HG02571 (cell line): Measurements from ENCODE around the gene VAV3.

Experiments used
- ATAC-seq: cut with Tn5 transposase; IDR thresholded peaks from one replicate; pipeline ENCODE4 v1.9.1; 2021; ENCODE audit warnings: mild to moderate bottlenecking, moderate library complexity; ENCODE audit not compliant: unreplicated experiment

Gene VAV3

GRCh38 chr1:107691540-107691939 lies 273.4 kb downstream of the VAV3 start:
- no peak for ATAC-seq

- ATAC-seq = no peak
These were observed 274.5 kb downstream of the VAV3 start for GRCh38 chr1:107690491-107690890.

- ATAC-seq = no peak
These were observed 275.2 kb downstream of the VAV3 start for GRCh38 chr1:107689733-107690132.

- no peak for ATAC-seq
These were observed 275.8 kb downstream of the VAV3 start for GRCh38 chr1:107689159-107689558.

- no peak for ATAC-seq
These were observed 276.9 kb downstream of the VAV3 start for GRCh38 chr1:107687849-107688753.

GRCh38 chr1:107683683-107684082 lies 281.3 kb downstream of the VAV3 start:
- ATAC-seq = no peak

- ATAC-seq = no peak
These were observed 281.8 kb downstream of the VAV3 start for GRCh38 chr1:107683191-107683657.

- ATAC-seq = no peak
These were observed 282.5 kb downstream of the VAV3 start for GRCh38 chr1:107682467-107682866.

- ATAC-seq = no peak
These were observed 283.9 kb downstream of the VAV3 start for GRCh38 chr1:107681001-107681479.

GRCh38 chr1:107680579-107680985 lies 284.4 kb downstream of the VAV3 start:
- ATAC-seq = no peak

- no peak for ATAC-seq
These were observed 285.5 kb downstream of the VAV3 start for GRCh38 chr1:107679411-107679953.

- ATAC-seq = no peak
These were observed 286.0 kb downstream of the VAV3 start for GRCh38 chr1:107678993-107679392.

GRCh38 chr1:107677697-107678096 lies 287.3 kb downstream of the VAV3 start:
- no peak for ATAC-seq

GRCh38 chr1:107674486-107674885 lies 290.5 kb downstream of the VAV3 start:
- ATAC-seq = no peak

GRCh38 chr1:107673006-107673405 lies 292.0 kb downstream of the VAV3 start:
- ATAC-seq = no peak

- ATAC-seq = no peak
These were observed 294.5 kb downstream of the VAV3 start for GRCh38 chr1:107670397-107671040.

- ATAC-seq = no peak
These were observed 295.0 kb downstream of the VAV3 start for GRCh38 chr1:107669996-107670395.

GRCh38 chr1:107668762-107669161 lies 296.2 kb downstream of the VAV3 start:
- no peak for ATAC-seq

GRCh38 chr1:107666493-107666892 lies 298.5 kb downstream of the VAV3 start:
- no peak for ATAC-seq

- ATAC-seq = no peak
These were observed 299.7 kb downstream of the VAV3 start for GRCh38 chr1:107664982-107665925.

- no peak for ATAC-seq
These were observed 302.0 kb downstream of the VAV3 start for GRCh38 chr1:107662971-107663370.
